HEK293 (cell line): ENCODE measurements around the gene DNMT3L.

Experiments
- CTCF ChIA-PET: fragments of 350-600 bp; formaldehyde crosslinking; extraction: SDS; loops from one replicate; lab custom pipeline; 2021; ENCODE audit warnings: antibody characterized with exemption; lab: Yijun Ruan, JAX
- POLR2A ChIA-PET: fragments of 300-600 bp; formaldehyde crosslinking; extraction: SDS; loops from one replicate; lab custom pipeline; 2020; ENCODE audit warnings: antibody characterized with exemption, inconsistent platforms; lab: Yijun Ruan, JAX
- H3K27ac ChIP-seq: fragments of 200-500 bp; sonication (Bioruptor generic); 2 replicates; pipeline ENCODE4 v1.5.1; 2014; ENCODE audit warnings: low read depth, low read length, control low read depth, inconsistent platforms; ENCODE audit errors: extremely low read depth
- H3K36me3 ChIP-seq, 2 experiments: fragments of 200-500 bp in 1 of 2; sonication (Bioruptor generic) in 1 of 2; 1 replicate in 1 of 2; 2 replicates in 1 of 2; pipeline ENCODE4 v1.5.1; 2014 to 2017; ENCODE audit warnings: inconsistent platforms in 2 of 2, low read length in 2 of 2; ENCODE audit not compliant: control insufficient read depth in 2 of 2, insufficient read depth in 1 of 2
- H3K4me1 ChIP-seq: fragments of 200-500 bp; sonication (Bioruptor generic); 2 replicates; pipeline ENCODE4 v1.5.1; 2014; ENCODE audit warnings: mild to moderate bottlenecking, low read length, inconsistent platforms; ENCODE audit not compliant: control insufficient read depth, insufficient read depth
- H3K4me3 ChIP-seq: 2 replicates; pipeline ENCODE4 v1.5.1; 2011; ENCODE audit warnings: low read depth, mild to moderate bottlenecking, control low read depth, low read length, moderate library complexity
- H3K9me3 ChIP-seq: fragments of 200-500 bp; sonication (Bioruptor generic); 2 replicates; pipeline ENCODE4 v1.5.1; 2014; ENCODE audit warnings: low read depth, low read length, inconsistent platforms; ENCODE audit not compliant: control insufficient read depth, insufficient read depth
- ELK4 ChIP-seq: IDR thresholded peaks from 2 replicates; pipeline ENCODE4 v1.6.1; 2011; ENCODE audit warnings: mild to moderate bottlenecking, low read depth, low read length, borderline replicate concordance
- HOXC10 ChIP-seq: sonication (generic); formaldehyde crosslinking; IDR thresholded peaks from 2 replicates; pipeline ENCODE4 v1.8.1; 2023; ENCODE audit warnings: mild to moderate bottlenecking, missing genetic modification reagents
- INSM2 ChIP-seq: fragments of 450-650 bp; formaldehyde crosslinking; IDR thresholded peaks from 2 replicates; pipeline ENCODE4 v1.5.1; 2016; ENCODE audit warnings: missing biosample characterization, missing genetic modification characterization
- KLF1 ChIP-seq: fragments of 450-650 bp; formaldehyde crosslinking; IDR thresholded peaks from 2 replicates; pipeline ENCODE4 v1.5.1; 2016; ENCODE audit warnings: missing biosample characterization, missing genetic modification characterization
- KLF17 ChIP-seq: fragments of 450-650 bp; formaldehyde crosslinking; IDR thresholded peaks from 2 replicates; pipeline ENCODE4 v1.5.1; 2016; ENCODE audit warnings: missing biosample characterization, missing genetic modification characterization
- PATZ1 ChIP-seq: fragments of 450-650 bp; formaldehyde crosslinking; IDR thresholded peaks from 2 replicates; pipeline ENCODE4 v1.5.1; 2016; ENCODE audit warnings: missing biosample characterization, missing genetic modification characterization
- PRDM6 ChIP-seq: fragments of 450-650 bp; formaldehyde crosslinking; IDR thresholded peaks from 2 replicates; pipeline ENCODE4 v1.5.1; 2017; ENCODE audit warnings: missing biosample characterization, missing genetic modification characterization
- SP2 ChIP-seq: fragments of 450-650 bp; formaldehyde crosslinking; IDR thresholded peaks from 2 replicates; pipeline ENCODE4 v1.5.1; 2016; ENCODE audit warnings: missing biosample characterization, missing genetic modification characterization
- SP7 ChIP-seq: fragments of 450-650 bp; formaldehyde crosslinking; IDR thresholded peaks from 2 replicates; pipeline ENCODE4 v1.5.1; 2016; ENCODE audit warnings: missing biosample characterization, missing genetic modification characterization
- YY2 ChIP-seq: fragments of 450-650 bp; formaldehyde crosslinking; IDR thresholded peaks from 2 replicates; pipeline ENCODE4 v1.5.1; 2016; ENCODE audit warnings: missing biosample characterization, missing genetic modification characterization
- ZNF132 ChIP-seq: fragments of 450-650 bp; formaldehyde crosslinking; IDR thresholded peaks from 2 replicates; pipeline ENCODE4 v1.5.1; 2017; ENCODE audit warnings: missing biosample characterization, missing genetic modification characterization, borderline replicate concordance
- ZNF148 ChIP-seq: fragments of 450-650 bp; formaldehyde crosslinking; IDR thresholded peaks from 2 replicates; pipeline ENCODE4 v1.5.0; 2017; ENCODE audit warnings: missing biosample characterization, missing genetic modification characterization, borderline replicate concordance
- ZNF311 ChIP-seq: fragments of 450-650 bp; formaldehyde crosslinking; IDR thresholded peaks from 2 replicates; pipeline ENCODE4 v1.5.1; 2017; ENCODE audit warnings: missing biosample characterization, missing genetic modification characterization, borderline replicate concordance
- ZNF354C ChIP-seq: fragments of 450-650 bp; formaldehyde crosslinking; IDR thresholded peaks from 2 replicates; pipeline ENCODE4 v1.5.1; 2016; ENCODE audit warnings: missing biosample characterization, missing genetic modification characterization, low read depth, borderline replicate concordance
- ZNF416 ChIP-seq: fragments of 450-650 bp; formaldehyde crosslinking; IDR thresholded peaks from 2 replicates; pipeline ENCODE4 v1.5.1; 2016; ENCODE audit warnings: missing biosample characterization, missing genetic modification characterization
- ZNF501 ChIP-seq: fragments of 450-650 bp; formaldehyde crosslinking; IDR thresholded peaks from 2 replicates; pipeline ENCODE4 v1.5.1; 2016; ENCODE audit warnings: missing biosample characterization, missing genetic modification characterization
- ZNF530 ChIP-seq: fragments of 450-650 bp; formaldehyde crosslinking; IDR thresholded peaks from 2 replicates; pipeline ENCODE4 v1.5.1; 2016; ENCODE audit warnings: low read depth, missing biosample characterization, missing genetic modification characterization
- ZNF639 ChIP-seq: fragments of 450-650 bp; formaldehyde crosslinking; IDR thresholded peaks from 2 replicates; pipeline ENCODE4 v1.5.1; 2016; ENCODE audit warnings: missing biosample characterization, missing genetic modification characterization
- ZNF654 ChIP-seq: fragments of 450-650 bp; formaldehyde crosslinking; IDR thresholded peaks from 2 replicates; pipeline ENCODE4 v1.5.1; 2016; ENCODE audit warnings: low read depth, missing biosample characterization, missing genetic modification characterization
- ZNF660 ChIP-seq: fragments of 450-650 bp; IDR thresholded peaks from 2 replicates; pipeline ENCODE4 v1.5.1; 2018; ENCODE audit warnings: missing biosample characterization, mild to moderate bottlenecking, missing genetic modification characterization
- ZNF664 ChIP-seq: fragments of 450-650 bp; formaldehyde crosslinking; IDR thresholded peaks from 2 replicates; pipeline ENCODE4 v1.5.1; 2016; ENCODE audit warnings: missing biosample characterization, missing genetic modification characterization
- ZNF701 ChIP-seq: fragments of 450-650 bp; formaldehyde crosslinking; IDR thresholded peaks from 2 replicates; pipeline ENCODE4 v1.5.1; 2016; ENCODE audit warnings: missing biosample characterization, missing genetic modification characterization
- ZNF704 ChIP-seq: fragments of 450-650 bp; formaldehyde crosslinking; IDR thresholded peaks from 2 replicates; pipeline ENCODE4 v1.5.1; 2016; ENCODE audit warnings: missing biosample characterization, missing genetic modification characterization
- ZNF785 ChIP-seq: fragments of 450-650 bp; formaldehyde crosslinking; IDR thresholded peaks from 2 replicates; pipeline ENCODE4 v1.5.1; 2016; ENCODE audit warnings: missing biosample characterization, missing genetic modification characterization

DNMT3L gene

GRCh38 chr21:44297525-44298290 lies 36.0 kb upstream of the DNMT3L start (continued):
- TF ChIP-seq ZNF639 (tag by site-specific recombination) (peak; percentile 32; the same call in 1 of the 2 replicates), SP7 (tag by site-specific recombination) (peak; percentile 34; the same call in 1 of the 2 replicates), ZNF530 (no peak), SP2 (no peak), KLF17 (peak; percentile 38; the same call in 1 of the 2 replicates), ZNF785 (no peak), ZNF501 (no peak), KLF1 (tag by site-specific recombination) (peak; percentile 75), ZNF311 (tag by site-specific recombination) (no peak), PRDM6 (tag by site-specific recombination) (no peak), HOXC10 (CRISPR knock-in tag) (no peak), ZNF704 (no peak), ZNF654 (peak; percentile 91), ZNF132 (tag by site-specific recombination) (no peak)

GRCh38 chr21:44296916-44297315 lies 35.2 kb upstream of the DNMT3L start:
- Histone ChIP-seq H3K4me1 (peaks cover 8% of the 10 kb centered on the region; the same call in 1 of the 2 replicates), H3K9me3 (no peaks in the 10 kb centered on the region), H3K27ac (no peak overlapping the region), H3K4me3 (no peak overlapping the region), H3K36me3 (no peaks in the 10 kb centered on the region)
- ChIA-PET POLR2A (interaction anchor here (0.7 to 1.1 kb wide), 3 partner anchors 41 to 543 kb away, joined by 3 read pairs; no protein-coding TSS in a partner anchor), CTCF (interaction anchor here (0.6 to 2.2 kb wide), 11 partner anchors 9 to 284 kb away, joined by 3 to 14 read pairs (median 6); no protein-coding TSS in a partner anchor)
- TF ChIP-seq ZNF660 (tag by site-specific recombination) = no peak
- no peak for TF ChIP-seq ZNF416 (tag by site-specific recombination)
- TF ChIP-seq ZNF664 (tag by site-specific recombination) = no peak
- no peak for TF ChIP-seq YY2 (tag by site-specific recombination)
- TF ChIP-seq ELK4 = no peak
- TF ChIP-seq INSM2 = no peak
- TF ChIP-seq ZNF701 (tag by site-specific recombination) = no peak
- no peak for TF ChIP-seq PATZ1
- TF ChIP-seq ZNF354C (tag by site-specific recombination) = no peak
- TF ChIP-seq ZNF148 = no peak
